Measurements from ENCODE around the gene PDE4A. TPM values are rescaled to one million over a fixed set of nuclear protein-coding genes. Genes with fewer than 3 reads are reported as not detected.

The PDE4A gene
- total RNA-seq, 3 donors from 2014 or later (not counting 1 experiment from before 2014, with no cell fraction given): 34.2 to 46.2 (median 44.9) TPM

- H3K9me3 ChIP-seq (ENCODE audit: control insufficient read depth, insufficient read depth, low read length): no peaks in the 10 kb centered on the region
- H3K9me3 Mint-ChIP-seq: no peaks in the 10 kb centered on the region
- H3K4me3 Mint-ChIP-seq: peak overlapping the region; percentile 68
- 27% methylated on average over 17 of the region's 17 CpGs for WGBS (ENCODE audit: insufficient coverage)
- peak overlapping the region; percentile 71 to 84 for H3K27ac Mint-ChIP-seq
- no peaks in the 10 kb centered on the region for H3K36me3 ChIP-seq (ENCODE audit: control insufficient read depth, insufficient read depth, low read length)
- no peak for ATAC-seq
- TF ChIP-seq, protein P1, sequence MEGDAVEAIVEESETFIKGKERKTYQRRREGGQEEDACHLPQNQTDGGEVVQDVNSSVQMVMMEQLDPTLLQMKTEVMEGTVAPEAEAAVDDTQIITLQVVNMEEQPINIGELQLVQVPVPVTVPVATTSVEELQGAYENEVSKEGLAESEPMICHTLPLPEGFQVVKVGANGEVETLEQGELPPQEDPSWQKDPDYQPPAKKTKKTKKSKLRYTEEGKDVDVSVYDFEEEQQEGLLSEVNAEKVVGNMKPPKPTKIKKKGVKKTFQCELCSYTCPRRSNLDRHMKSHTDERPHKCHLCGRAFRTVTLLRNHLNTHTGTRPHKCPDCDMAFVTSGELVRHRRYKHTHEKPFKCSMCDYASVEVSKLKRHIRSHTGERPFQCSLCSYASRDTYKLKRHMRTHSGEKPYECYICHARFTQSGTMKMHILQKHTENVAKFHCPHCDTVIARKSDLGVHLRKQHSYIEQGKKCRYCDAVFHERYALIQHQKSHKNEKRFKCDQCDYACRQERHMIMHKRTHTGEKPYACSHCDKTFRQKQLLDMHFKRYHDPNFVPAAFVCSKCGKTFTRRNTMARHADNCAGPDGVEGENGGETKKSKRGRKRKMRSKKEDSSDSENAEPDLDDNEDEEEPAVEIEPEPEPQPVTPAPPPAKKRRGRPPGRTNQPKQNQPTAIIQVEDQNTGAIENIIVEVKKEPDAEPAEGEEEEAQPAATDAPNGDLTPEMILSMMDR (IDR thresholded peaks at IDR 0.05): peak; percentile 52
- intact Hi-C loops (cut with micrococcal nuclease): loop anchor here (5.0 kb wide), 1 partner anchor 231 kb away; the partner anchor contains the start of gene ILF3
- peaks cover 21 to 34% of the 10 kb centered on the region in 2 donors for H3K27me3 Mint-ChIP-seq (ENCODE audit: low read depth in 2 of 2)
- peaks cover 88% of the 10 kb centered on the region for H3K4me1 ChIP-seq (ENCODE audit: control insufficient read depth, insufficient read depth, low read length)
- peaks cover 48% of the 10 kb centered on the region for H3K27me3 ChIP-seq (ENCODE audit: control insufficient read depth, insufficient read depth, low read length)
- peaks cover 41 to 64% of the 10 kb centered on the region in 2 donors for H3K4me1 Mint-ChIP-seq
- H3K27ac ChIP-seq (ENCODE audit: low read length): no peak overlapping the region
- H3K36me3 Mint-ChIP-seq: no peaks in the 10 kb centered on the region
- DNase-seq: peak in 1 of 2 donors; percentile 63
- H3K4me3 ChIP-seq (ENCODE audit: low read length): no peak overlapping the region
Observed at GRCh38 chr19:10421240-10422045, 1.1 kb downstream of the PDE4A start.

- TF ChIP-seq, protein P1 (IDR thresholded peaks at IDR 0.05): no peak
- Mint-ChIP-seq H3K36me3 (no peaks in the 10 kb centered on the region), H3K27ac (peak overlapping the region; percentile 71 to 84), H3K4me3 (peak overlapping the region; percentile 68), H3K4me1 (peaks cover 39 to 63% of the 10 kb centered on the region in 2 donors), H3K27me3 (ENCODE audit: low read depth in 2 of 2) (peaks cover 21 to 31% of the 10 kb centered on the region in 2 donors), H3K9me3 (no peaks in the 10 kb centered on the region)
- DNase-seq (peak in 1 of 2 donors; percentile 16), ATAC-seq (no peak)
- intact Hi-C loops (cut with micrococcal nuclease): loop anchor here (5.0 kb wide), 1 partner anchor 230 kb away; the partner anchor contains the start of gene ILF3
- WGBS (ENCODE audit: insufficient coverage): 56% methylated on average over 4 of the region's 4 CpGs
- Histone ChIP-seq H3K4me1 (ENCODE audit: control insufficient read depth, insufficient read depth, low read length) (peaks cover 88% of the 10 kb centered on the region), H3K4me3 (ENCODE audit: low read length) (no peak overlapping the region), H3K9me3 (ENCODE audit: control insufficient read depth, insufficient read depth, low read length) (no peaks in the 10 kb centered on the region), H3K27ac (ENCODE audit: low read length) (no peak overlapping the region), H3K36me3 (ENCODE audit: control insufficient read depth, insufficient read depth, low read length) (no peaks in the 10 kb centered on the region), H3K27me3 (ENCODE audit: control insufficient read depth, insufficient read depth, low read length) (peaks cover 47% of the 10 kb centered on the region)
Observed at GRCh38 chr19:10422046-10422461, 1.7 kb downstream of the PDE4A start.

GRCh38 chr19:10422846-10423245 is 2.5 kb downstream of the PDE4A start:
- H3K4me1 ChIP-seq (ENCODE audit: control insufficient read depth, insufficient read depth, low read length): peaks cover 88% of the 10 kb centered on the region
- H3K27ac Mint-ChIP-seq: peak overlapping the region in 1 of 2 donors; percentile 84
- H3K27me3 ChIP-seq (ENCODE audit: control insufficient read depth, insufficient read depth, low read length): peaks cover 40% of the 10 kb centered on the region
- H3K27ac ChIP-seq (ENCODE audit: low read length): no peak overlapping the region
- H3K27me3 Mint-ChIP-seq (ENCODE audit: low read depth in 2 of 2): peaks cover 21 to 31% of the 10 kb centered on the region in 2 donors
- no peak overlapping the region for H3K4me3 ChIP-seq (ENCODE audit: low read length)
- TF ChIP-seq, protein P1 (IDR thresholded peaks at IDR 0.05): no peak
- DNase-seq: no peak
- no peaks in the 10 kb centered on the region for H3K9me3 Mint-ChIP-seq
- H3K36me3 Mint-ChIP-seq: peaks cover under 1% of the 10 kb centered on the region
- H3K4me3 Mint-ChIP-seq: no peak overlapping the region
- peaks cover 47 to 70% of the 10 kb centered on the region in 2 donors for H3K4me1 Mint-ChIP-seq
- ATAC-seq: no peak
- no peaks in the 10 kb centered on the region for H3K9me3 ChIP-seq (ENCODE audit: control insufficient read depth, insufficient read depth, low read length)
- 73% methylated on average over 3 of the region's 3 CpGs for WGBS (ENCODE audit: insufficient coverage)
- no peaks in the 10 kb centered on the region for H3K36me3 ChIP-seq (ENCODE audit: control insufficient read depth, insufficient read depth, low read length)
- intact Hi-C loops (cut with micrococcal nuclease): loop anchor here (5.0 kb wide), 1 partner anchor 229 kb away; the partner anchor contains the start of gene ILF3
